ENCODE data around the gene KCTD13.

GRCh38 chr16:29908719-29909220 is 17.3 kb downstream of the KCTD13 start:
- TF ChIP-seq, protein P1, sequence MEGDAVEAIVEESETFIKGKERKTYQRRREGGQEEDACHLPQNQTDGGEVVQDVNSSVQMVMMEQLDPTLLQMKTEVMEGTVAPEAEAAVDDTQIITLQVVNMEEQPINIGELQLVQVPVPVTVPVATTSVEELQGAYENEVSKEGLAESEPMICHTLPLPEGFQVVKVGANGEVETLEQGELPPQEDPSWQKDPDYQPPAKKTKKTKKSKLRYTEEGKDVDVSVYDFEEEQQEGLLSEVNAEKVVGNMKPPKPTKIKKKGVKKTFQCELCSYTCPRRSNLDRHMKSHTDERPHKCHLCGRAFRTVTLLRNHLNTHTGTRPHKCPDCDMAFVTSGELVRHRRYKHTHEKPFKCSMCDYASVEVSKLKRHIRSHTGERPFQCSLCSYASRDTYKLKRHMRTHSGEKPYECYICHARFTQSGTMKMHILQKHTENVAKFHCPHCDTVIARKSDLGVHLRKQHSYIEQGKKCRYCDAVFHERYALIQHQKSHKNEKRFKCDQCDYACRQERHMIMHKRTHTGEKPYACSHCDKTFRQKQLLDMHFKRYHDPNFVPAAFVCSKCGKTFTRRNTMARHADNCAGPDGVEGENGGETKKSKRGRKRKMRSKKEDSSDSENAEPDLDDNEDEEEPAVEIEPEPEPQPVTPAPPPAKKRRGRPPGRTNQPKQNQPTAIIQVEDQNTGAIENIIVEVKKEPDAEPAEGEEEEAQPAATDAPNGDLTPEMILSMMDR (IDR thresholded peaks at IDR 0.05), result no peak
- no peak for TF ChIP-seq POLR2A (IDR thresholded peaks at IDR 0.05)
- TF ChIP-seq POLR2AphosphoS5 (IDR thresholded peaks at IDR 0.05), result no peak
